Cerebellar nuclear complex (tissue), 1 donor: ENCODE results near the gene PCDHGA8.
"Not testable (repeated sequence)": the region's sequence is repeated elsewhere in the genome, so short reads cannot be mapped to it uniquely, and the experiment has no call there.

ENCODE experiments used
- DNase-seq, 2 experiments: peaks; one replicate each; lab custom pipeline; 2025; lab: John Stamatoyannopoulos, UW

PCDHGA8 gene

DNA sequence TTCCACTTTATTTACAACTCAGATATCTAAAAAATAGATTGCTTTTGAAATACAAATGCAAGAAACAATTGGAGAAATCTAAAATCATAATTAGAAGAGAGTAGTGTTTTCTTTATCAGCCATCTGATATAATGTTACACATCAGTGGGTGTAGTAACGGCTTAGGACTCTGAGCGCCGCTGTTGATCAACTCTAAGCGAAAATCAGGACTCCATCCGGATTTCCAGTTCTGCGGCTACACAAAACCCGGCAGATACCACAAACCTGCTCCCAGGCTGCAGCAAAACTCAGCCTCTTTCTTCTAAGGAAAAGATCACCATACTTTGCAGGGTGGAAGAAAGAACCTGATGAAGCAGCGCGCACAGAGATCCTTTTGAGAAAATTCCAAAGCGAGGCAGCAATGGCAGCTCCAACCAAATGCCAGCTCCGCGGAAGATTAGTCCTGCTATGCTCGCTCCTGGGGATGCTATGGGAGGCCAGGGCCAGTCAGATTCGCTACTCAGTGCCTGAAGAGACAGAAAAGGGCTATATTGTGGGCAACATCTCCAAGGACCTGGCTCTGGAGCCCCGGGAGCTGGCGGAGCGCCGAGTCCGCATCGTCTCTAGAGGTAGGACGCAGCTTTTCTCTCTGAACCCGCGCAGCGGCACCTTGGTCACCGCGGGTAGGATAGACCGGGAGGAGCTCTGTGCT, 10.3 kb downstream of the PCDHGA8 start, which contains the start of gene PCDHGA9:
Gene PCDHGA9, plus strand, starts transcription at position 226 of the 691 bp plus-strand sequence. Its CDS starts 175 bp downstream, at position 401.
- DNase-seq = no peak

DNA sequence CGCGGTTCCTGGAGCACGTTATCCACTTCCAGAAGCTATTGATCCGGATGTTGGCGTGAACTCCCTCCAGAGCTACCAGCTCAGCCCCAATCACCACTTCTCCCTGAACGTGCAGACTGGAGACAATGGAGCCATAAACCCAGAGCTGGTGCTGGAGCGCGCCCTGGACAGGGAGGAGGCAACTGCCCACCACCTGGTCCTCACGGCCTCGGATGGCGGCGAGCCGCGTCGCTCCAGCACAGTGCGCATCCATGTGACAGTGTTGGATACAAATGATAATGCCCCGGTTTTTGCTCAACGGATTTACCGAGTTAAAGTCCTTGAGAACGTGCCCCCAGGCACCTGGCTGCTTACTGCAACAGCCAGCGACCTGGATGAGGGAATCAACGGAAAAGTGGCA, 11.0 kb downstream of the PCDHGA8 start:
- no peak for DNase-seq

DNA sequence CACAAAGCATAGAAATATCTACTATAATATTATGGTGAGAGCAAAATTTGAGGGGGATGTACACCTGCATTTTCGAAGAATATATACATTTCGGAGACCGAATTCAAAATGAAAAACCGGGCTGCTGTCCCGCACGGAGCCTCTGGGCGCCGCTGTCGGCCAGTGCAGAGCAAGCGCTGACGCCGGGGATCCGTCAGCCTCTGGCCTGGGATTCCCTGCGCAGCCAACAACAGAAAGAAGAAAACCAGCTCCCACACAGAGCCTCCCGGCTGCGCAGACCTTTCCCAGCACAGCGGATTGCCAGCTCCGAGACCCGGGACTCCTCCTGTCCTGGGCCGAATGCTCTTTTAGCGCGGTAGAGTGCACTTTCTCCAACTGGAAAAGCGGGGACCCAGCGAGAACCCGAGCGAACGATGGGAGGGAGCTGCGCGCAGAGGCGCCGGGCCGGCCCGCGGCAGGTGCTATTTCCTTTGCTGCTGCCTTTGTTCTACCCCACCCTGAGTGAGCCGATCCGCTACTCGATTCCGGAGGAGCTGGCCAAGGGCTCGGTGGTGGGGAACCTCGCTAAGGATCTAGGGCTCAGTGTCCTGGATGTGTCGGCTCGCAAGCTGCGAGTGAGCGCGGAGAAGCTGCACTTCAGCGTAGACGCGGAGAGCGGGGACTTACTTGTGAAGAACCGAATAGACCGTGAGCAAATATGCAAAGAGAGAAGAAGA, 15.5 kb downstream of the PCDHGA8 start, which contains the start of gene PCDHGB6:
Gene PCDHGB6, plus strand, starts transcription at position 232 of the 716 bp plus-strand sequence. Its CDS starts 182 bp downstream, at position 414.
- not testable (repeated sequence) for DNase-seq

DNA sequence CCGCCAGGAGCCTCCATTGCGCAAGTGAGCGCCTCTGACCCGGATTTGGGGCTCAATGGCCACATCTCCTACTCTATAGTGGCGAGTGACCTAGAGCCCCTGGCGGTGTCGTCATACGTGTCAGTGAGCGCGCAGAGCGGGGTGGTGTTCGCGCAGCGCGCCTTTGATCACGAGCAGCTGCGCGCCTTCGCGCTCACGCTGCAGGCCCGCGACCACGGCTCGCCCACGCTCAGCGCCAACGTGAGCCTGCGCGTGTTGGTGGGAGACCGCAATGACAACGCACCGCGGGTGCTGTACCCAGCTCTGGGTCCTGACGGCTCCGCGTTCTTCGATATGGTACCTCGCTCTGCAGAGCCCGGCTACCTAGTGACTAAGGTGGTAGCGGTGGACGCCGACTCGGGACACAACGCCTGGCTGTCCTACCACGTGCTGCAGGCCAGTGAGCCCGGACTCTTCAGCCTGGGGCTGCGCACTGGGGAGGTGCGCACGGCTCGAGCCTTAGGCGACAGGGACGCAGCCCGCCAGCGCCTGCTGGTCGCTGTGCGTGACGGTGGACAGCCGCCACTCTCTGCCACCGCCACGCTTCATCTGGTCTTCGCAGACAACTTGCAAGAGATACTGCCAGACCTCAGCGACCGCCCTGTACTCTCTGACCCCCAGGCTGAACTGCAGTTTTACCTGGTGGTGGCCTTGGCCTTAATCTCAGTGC, 17.3 kb downstream of the PCDHGA8 start:
- no peak for DNase-seq

DNA sequence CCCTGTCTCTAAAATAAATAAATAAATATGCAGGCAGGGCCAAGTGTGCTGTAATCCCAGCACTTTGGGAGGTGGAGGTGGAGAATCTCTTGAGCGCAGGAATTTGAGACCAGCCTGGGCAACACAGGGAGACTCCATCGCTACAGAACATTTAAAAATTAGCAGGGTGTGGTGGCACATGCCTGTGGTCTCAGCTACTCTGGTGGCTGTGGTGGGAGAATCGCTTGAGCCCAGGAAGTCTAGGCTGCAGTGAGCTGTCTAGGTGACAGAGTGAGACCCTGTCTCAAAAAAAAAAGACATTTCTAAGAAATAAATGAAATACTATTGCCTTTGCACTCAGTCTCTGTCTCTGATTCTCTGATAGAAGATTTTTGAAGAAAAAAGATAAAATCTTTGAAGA, 19.1 kb downstream of the PCDHGA8 start:
- no peak for DNase-seq

DNA sequence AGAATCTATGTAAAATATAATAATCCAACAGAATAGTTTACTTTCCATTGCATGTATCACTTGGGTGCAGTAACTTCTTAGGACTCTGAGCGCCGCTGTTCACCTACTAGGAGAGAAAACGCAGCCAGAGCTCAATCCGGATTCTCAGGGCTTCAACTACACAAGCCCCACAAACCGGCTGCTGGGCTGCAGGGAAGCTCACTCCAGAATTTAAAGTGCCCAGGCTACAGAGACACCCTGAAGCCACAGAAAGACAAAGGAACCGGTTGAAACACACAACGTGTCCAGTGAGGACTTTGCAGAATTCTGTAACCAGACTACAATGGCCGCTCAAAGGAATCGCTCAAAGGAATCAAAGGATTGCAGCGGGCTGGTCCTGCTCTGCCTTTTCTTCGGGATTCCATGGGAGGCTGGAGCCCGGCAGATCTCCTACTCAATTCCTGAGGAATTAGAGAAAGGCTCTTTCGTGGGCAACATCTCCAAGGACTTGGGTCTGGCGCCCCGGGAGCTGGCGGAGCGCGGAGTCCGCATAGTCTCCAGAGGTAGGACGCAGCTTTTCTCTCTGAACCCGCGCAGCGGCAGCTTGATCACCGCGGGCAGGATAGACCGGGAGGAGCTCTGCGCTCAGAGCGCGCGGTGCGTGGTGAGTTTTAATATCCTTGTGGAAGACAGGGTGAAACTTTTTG, 20.6 kb downstream of the PCDHGA8 start, which contains the start of gene PCDHGA10:
Gene PCDHGA10, plus strand, starts transcription at position 134 of the 686 bp plus-strand sequence. Its CDS starts 189 bp downstream, at position 323.
- no peak for DNase-seq

DNA sequence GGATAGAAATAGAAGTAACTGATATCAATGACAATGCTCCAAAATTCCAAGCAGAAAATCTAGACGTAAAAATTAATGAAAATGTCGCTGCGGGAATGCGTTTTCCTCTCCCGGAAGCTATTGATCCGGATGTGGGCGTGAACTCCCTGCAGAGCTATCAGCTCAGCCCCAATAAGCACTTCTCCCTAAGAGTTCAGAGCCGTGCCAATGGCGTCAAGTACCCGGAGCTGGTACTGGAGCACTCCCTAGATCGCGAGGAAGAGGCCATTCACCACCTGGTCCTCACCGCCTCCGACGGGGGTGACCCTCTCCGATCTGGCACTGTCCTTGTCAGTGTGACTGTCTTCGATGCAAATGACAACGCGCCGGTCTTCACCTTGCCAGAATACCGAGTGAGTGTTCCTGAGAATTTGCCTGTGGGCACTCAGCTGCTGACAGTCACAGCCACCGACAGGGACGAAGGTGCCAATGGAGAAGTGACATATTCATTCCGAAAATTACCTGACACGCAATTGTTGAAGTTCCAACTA, 21.2 kb downstream of the PCDHGA8 start:
- no peak for DNase-seq

DNA sequence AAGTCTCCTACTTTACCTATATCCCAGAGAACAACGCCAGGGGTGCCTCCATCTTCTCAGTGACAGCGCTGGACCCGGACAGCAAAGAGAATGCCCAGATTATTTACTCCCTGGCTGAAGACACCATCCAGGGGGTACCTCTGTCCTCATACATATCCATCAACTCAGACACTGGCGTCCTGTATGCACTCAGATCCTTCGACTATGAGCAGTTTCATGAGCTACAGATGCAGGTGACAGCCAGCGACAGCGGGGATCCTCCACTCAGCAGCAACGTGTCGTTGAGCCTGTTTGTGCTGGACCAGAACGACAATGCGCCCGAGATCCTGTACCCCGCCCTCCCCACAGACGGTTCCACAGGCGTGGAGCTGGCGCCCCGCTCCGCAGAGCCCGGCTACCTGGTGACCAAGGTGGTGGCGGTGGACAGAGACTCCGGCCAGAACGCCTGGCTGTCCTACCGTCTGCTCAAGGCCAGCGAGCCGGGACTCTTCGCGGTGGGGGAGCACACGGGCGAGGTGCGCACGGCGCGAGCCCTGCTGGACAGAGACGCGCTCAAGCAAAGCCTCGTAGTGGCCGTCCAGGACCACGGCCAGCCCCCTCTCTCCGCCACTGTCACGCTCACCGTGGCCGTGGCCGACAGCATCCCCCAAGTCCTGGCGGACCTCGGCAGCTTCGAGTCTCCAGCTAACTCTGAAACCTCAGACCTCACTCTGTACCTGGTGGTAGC, 22.3 kb downstream of the PCDHGA8 start:
- DNase-seq = not testable (repeated sequence)

DNA sequence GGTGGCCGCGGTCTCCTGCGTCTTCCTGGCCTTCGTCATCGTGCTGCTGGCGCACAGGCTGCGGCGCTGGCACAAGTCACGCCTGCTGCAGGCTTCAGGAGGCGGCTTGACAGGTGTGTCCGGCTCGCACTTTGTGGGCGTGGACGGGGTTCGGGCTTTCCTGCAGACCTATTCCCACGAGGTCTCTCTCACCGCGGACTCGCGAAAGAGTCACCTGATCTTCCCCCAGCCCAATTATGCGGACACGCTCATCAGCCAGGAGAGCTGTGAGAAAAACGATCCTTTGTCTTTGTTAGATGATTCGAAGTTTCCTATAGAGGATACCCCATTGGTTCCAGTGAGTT, 22.8 kb downstream of the PCDHGA8 start:
- DNase-seq = not testable (repeated sequence)

DNA sequence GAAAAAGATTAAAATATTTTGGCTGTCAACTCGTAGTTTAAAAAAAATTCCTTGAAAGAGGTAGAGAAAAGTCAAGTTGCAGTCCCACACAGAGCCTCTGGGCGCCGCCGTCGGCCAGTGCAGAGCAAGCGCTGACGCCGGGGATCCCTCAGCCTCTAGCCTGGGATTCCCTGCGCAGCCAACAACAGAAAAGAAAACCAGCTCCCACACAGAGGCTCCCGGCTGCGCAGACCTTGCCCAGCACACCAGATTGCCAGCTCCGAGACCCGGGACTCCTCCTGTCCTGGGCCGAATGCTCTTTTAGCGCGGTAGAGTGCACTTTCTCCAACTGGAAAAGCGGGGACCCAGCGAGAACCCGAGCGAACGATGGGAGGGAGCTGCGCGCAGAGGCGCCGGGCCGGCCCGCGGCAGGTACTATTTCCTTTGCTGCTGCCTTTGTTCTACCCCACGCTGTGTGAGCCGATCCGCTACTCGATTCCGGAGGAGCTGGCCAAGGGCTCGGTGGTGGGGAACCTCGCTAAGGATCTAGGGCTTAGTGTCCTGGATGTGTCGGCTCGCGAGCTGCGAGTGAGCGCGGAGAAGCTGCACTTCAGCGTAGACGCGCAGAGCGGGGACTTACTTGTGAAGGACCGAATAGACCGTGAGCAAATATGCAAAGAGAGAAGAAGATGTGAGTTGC, 25.2 kb downstream of the PCDHGA8 start, which contains the start of gene PCDHGB7:
Gene PCDHGB7, plus strand, starts transcription at position 184 of the 679 bp plus-strand sequence. Its CDS starts 183 bp downstream, at position 367.
- not testable (repeated sequence) for DNase-seq

DNA sequence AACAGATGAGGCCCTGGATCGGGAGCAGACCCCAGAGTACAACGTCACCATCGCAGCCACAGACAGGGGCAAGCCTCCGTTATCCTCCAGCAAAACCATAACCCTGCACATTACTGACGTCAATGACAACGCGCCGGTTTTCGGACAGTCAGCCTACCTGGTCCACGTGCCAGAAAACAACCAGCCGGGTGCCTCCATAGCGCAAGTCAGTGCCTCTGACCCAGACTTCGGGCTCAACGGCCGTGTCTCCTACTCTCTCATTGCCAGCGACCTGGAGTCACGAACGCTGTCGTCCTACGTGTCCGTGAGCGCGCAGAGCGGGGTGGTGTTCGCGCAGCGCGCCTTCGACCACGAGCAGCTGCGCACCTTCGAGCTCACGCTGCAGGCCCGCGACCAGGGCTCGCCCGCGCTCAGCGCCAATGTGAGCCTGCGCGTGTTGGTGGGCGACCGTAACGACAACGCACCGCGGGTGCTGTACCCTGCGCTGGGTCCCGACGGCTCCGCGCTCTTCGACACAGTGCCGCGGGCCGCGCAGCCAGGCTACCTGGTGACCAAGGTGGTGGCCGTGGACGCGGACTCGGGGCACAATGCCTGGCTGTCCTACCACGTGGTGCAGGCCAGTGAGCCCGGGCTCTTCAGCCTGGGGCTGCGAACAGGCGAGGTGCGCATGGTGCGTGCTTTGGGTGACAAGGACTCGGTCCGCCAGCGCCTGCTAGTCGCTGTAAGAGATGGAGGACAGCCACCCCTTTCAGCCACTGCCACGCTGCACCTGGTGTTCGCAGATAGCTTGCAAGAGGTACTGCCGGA, 26.8 kb downstream of the PCDHGA8 start:
- no peak for DNase-seq

DNA sequence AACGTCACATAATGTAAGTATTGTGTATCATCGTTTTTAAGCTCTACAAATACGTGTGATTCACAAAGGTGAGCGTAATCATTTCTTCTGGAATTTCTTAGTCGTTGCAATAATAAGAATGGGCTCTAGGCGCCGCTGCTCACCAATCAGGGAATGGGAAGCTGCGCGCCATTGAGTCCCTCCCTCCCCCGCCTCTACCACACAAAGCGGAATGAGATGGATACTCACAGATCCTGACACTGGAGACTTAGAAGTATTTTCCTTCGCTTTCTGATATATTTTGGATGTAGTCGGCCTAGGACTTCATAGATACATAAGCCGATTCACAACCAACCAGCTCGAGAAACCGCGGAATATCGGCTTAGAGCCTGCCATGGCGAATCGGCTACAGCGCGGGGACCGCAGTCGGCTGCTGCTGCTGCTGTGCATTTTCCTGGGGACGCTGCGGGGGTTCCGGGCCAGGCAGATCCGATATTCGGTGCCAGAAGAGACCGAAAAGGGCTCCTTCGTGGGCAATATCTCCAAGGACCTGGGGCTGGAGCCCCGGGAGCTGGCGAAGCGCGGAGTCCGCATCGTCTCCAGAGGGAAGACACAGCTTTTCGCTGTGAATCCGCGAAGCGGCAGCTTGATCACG, 28.5 kb downstream of the PCDHGA8 start, which contains the start of gene PCDHGA11:
Gene PCDHGA11, plus strand, starts transcription at position 197 of the 634 bp plus-strand sequence. Its CDS starts 177 bp downstream, at position 374.
- no peak for DNase-seq

DNA sequence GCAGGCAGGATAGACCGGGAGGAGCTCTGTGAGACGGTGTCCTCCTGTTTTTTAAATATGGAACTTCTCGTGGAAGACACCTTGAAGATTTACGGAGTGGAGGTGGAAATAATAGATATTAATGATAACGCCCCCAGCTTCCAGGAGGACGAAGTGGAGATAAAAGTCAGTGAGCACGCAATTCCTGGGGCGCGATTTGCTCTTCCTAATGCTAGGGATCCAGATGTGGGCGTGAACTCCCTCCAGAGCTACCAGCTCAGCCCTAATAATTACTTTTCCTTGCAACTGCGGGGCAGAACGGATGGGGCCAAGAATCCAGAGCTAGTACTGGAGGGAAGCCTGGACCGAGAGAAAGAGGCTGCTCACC, 29.0 kb downstream of the PCDHGA8 start:
- no peak for DNase-seq

DNA sequence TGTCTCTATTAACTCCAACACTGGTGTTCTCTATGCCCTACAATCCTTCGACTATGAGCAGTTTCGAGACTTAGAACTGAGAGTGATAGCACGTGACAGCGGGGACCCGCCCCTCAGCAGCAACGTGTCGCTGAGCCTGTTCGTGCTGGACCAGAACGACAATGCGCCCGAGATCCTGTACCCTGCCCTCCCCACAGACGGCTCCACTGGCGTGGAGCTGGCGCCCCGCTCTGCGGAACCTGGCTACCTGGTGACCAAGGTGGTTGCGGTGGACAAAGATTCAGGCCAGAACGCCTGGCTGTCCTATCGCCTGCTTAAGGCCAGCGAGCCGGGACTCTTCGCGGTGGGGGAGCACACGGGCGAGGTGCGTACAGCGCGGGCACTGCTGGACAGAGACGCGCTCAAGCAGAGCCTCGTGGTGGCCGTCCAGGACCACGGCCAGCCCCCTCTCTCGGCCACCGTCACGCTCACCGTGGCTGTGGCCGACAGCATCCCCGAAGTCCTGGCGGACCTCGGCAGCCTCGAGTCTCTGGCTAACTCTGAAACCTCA, 30.4 kb downstream of the PCDHGA8 start:
- DNase-seq = no peak

DNA sequence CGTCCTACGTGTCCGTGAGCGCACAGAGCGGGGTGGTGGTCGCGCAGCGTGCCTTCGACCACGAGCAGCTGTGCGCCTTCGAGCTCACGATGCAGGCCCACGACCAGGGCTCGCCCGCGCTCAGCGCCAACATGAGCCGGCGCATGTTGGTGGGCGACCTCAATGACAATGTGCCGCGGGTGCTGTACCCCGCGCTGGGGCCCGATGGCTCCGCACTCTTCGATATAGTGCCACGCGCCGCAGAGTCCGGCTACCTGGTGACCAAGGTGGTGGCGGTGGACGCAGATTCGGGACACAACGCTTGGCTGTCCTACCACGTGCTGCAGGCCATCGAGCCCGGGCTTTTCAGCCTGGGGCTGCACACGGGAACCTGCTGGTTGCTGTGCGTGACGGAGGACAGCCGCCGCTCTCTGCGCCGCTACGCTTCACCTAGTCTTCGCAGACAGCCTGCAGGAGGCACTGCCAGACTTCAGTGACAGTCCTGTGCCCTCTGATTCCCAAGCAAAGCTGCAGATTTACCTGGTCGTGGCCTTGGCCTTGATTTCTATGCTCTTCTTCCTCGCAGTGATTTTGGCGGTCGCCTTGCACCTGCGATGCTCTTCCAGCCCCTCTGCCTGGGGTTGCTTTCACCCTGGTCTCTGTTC, 35.5 kb downstream of the PCDHGA8 start:
- DNase-seq = no peak

DNA sequence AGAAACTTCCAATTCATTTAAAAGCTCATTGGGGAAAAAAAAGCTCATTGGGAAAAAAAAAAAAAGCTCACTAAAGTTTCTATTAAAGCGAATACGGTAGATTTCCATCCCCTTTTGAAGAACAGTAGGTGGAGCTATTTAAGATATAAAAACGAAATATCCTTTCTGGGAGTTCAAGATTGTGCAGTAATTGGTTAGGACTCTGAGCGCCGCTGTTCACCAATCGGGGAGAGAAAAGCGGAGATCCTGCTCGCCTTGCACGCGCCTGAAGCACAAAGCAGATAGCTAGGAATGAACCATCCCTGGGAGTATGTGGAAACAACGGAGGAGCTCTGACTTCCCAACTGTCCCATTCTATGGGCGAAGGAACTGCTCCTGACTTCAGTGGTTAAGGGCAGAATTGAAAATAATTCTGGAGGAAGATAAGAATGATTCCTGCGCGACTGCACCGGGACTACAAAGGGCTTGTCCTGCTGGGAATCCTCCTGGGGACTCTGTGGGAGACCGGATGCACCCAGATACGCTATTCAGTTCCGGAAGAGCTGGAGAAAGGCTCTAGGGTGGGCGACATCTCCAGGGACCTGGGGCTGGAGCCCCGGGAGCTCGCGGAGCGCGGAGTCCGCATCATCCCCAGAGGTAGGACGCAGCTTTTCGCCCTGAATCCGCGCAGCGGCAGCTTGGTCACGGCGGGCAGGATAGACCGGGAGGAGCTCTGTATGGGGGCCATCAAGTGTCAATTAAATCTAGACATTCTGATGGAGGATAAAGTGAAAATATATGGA, 38.1 kb downstream of the PCDHGA8 start, which contains the start of gene PCDHGA12:
Gene PCDHGA12, plus strand, starts transcription at position 176 of the 782 bp plus-strand sequence. Its CDS starts 253 bp downstream, at position 429.
- DNase-seq = no peak

DNA sequence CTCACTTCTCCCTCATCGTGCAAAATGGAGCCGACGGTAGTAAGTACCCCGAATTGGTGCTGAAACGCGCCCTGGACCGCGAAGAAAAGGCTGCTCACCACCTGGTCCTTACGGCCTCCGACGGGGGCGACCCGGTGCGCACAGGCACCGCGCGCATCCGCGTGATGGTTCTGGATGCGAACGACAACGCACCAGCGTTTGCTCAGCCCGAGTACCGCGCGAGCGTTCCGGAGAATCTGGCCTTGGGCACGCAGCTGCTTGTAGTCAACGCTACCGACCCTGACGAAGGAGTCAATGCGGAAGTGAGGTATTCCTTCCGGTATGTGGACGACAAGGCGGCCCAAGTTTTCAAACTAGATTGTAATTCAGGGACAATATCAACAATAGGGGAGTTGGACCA, 38.9 kb downstream of the PCDHGA8 start:
- DNase-seq = no peak
